HTR-8/SVneo (cell line): Measurements from ENCODE around the gene LMAN2.

ENCODE experiments used
- DNase-seq: peaks from one replicate; pipeline ENCODE4 v3.0.0; 2011; ENCODE audit warnings: low spot score, mixed read lengths; ENCODE audit not compliant: insufficient read length
- FAIRE-seq: peaks from 2 replicates; lab custom pipeline; 2011; peaks lifted over from hg19 to GRCh38; lab: Jason Lieb, UNC

Gene LMAN2

DNA sequence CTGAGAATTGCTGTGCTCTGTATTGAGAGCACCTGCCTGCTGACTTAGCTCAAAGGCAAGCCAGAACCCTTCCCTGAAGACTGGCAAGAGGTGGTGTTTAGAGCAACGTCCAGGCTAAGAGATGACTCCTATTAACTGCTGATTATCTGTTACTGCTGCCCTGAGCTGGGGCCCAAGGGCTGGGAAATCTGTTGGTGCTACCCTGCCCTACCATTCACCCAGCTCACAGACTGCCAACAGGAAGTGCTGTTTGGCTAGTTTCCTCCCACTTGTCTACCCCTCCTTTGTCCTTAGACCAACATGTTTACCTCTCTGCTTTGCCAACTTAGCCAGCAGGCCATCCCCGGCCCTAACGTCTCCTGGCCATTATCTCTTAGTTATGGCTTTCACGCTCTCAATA, 54.9 kb downstream of the LMAN2 start:
- DNase-seq (no peak), FAIRE-seq (no peak)

DNA sequence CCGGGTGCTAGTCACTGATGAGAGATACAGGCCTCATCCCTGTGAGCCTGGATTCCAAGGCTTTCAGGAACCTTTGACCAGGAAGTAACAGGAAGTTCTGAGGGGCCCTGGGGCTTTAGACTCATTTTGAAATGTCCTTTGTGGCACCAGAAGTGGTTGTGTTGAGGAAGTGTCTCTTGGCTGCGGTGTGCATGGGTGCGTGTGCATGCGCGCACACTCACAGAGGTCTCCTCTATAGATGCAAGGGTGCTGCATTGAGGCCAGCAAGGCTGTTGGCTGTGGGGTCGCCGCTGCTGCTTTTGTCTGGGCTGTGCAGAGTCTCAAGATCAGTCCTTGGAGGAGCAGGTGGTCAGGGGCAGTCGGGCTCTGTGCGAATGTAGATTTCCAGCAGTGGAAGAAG, 55.5 kb downstream of the LMAN2 start:
- no peak for FAIRE-seq
- DNase-seq = no peak

DNA sequence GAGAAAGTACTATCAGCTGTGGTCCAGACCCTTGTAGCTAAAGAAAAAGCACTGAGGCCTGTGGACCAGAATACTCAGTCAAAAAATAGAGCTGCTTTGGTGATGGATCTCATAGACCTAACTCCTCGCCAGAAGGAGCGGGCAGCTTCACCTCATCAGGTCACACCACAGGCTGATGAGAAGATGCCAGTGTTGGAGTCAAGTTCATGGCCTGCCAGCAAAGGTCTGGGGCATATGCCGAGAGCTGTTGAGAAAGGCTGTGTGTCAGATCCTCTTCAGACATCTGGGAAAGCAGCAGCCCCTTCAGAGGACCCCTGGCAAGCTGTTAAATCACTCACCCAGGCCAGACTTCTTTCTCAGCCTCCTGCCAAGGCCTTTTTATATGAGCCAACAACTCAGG, 56.8 kb downstream of the LMAN2 start:
- no peak for FAIRE-seq
- no peak for DNase-seq

- no peak for DNase-seq
- no peak for FAIRE-seq
Observed at GRCh38 chr5:177293819-177294581, 57.5 kb downstream of the LMAN2 start.

GRCh38 chr5:177291735-177292134, 59.7 kb downstream of the LMAN2 start:
- DNase-seq (no peak), FAIRE-seq (no peak)

GRCh38 chr5:177290816-177291596, 60.5 kb downstream of the LMAN2 start:
- no peak for DNase-seq
- FAIRE-seq = no peak

DNA sequence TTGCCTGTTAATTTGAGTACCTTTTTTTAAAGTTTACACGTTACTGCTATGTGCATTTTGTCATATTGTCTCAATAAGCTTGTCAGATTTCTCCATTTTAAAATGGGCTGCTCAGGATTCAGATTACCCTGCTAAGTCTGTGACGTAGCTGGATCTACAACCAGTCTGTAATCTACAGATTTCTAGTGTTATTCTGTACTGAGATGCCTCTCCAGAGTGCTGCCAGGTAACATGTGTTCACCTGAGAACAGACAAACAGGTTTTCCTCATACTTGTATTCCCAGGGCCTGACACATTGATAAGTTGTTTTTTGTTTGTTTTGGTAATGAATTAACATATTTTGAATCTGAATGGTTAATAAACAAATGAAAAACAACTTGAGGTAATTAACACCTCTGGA, 63.3 kb downstream of the LMAN2 start:
- DNase-seq (no peak), FAIRE-seq (no peak)
